Upper lobe of right lung (tissue), 1 donor: Measurements from ENCODE around the gene FBXW8. TPM values are rescaled to one million over a fixed set of nuclear protein-coding genes. Genes with fewer than 3 reads are reported as not detected.

Experiments used
- ATAC-seq: fragments of 200-7000 bp; cut with Tn5 transposase; one replicate; pipeline ENCODE4 v1.9.1; 2020; ENCODE audit warnings: mild to moderate bottlenecking, moderate library complexity
- DNase-seq: peaks from one replicate; pipeline ENCODE4 v3.0.0-alpha.2; 2020
- H3K27ac ChIP-seq: fragments of 200-600 bp; one replicate; pipeline ENCODE4 v1.8.0; 2022
- H3K27me3 ChIP-seq: fragments of 200-600 bp; one replicate; pipeline ENCODE4 v1.8.0; 2022; ENCODE audit warnings: mild to moderate bottlenecking
- H3K36me3 ChIP-seq: fragments of 200-600 bp; one replicate; pipeline ENCODE4 v1.8.0; 2022
- H3K4me1 ChIP-seq: fragments of 200-600 bp; one replicate; pipeline ENCODE4 v1.8.0; 2022
- H3K4me3 ChIP-seq: fragments of 200-600 bp; one replicate; pipeline ENCODE4 v1.8.0; 2022; ENCODE audit warnings: mild to moderate bottlenecking
- H3K9me3 ChIP-seq: fragments of 200-600 bp; one replicate; pipeline ENCODE4 v1.8.0; 2022
- intact Hi-C: fragments of 100-400 bp; cut with DNase I; formaldehyde crosslinking; loops from one replicate; pipeline ENCODE4 v1.11.0; 2022
- total RNA-seq: library from RNA; stranded (reverse); fragmentation: NEBNext Ultra II Directional; extraction: Animal tissue kit (Norgen Biotek cat#: 25700); gene quantifications from one replicate; pipeline ENCODE4 v1.2.1, GENCODE V29; 2021
- TF ChIP-seq, protein P1 (sequence below): fragments of 200-600 bp; IDR thresholded peaks from one replicate; pipeline ENCODE4 v1.8.0; 2022; ENCODE audit warnings: antibody characterized with exemption
- donor health status: DM: no; HTN: yes; CAD: no; lungs with severe emphysema.

The FBXW8 gene
- total RNA-seq, 1 donor from 2014 or later = 16.8 TPM

GRCh38 chr12:116916122-116916521 is 5.4 kb downstream of the FBXW8 start:
- H3K4me1 ChIP-seq = peaks cover 20% of the 10 kb centered on the region
- intact Hi-C loops = no loop called here

GRCh38 chr12:116916714-116917114 is 6.0 kb downstream of the FBXW8 start:
- ATAC-seq (peak; percentile 94), DNase-seq (peak; percentile 76)
- H3K27ac ChIP-seq = no peak overlapping the region
- intact Hi-C loops = no loop called here
- H3K9me3 ChIP-seq = no peaks in the 10 kb centered on the region
- H3K27me3 ChIP-seq = no peaks in the 10 kb centered on the region
- TF ChIP-seq, protein P1, sequence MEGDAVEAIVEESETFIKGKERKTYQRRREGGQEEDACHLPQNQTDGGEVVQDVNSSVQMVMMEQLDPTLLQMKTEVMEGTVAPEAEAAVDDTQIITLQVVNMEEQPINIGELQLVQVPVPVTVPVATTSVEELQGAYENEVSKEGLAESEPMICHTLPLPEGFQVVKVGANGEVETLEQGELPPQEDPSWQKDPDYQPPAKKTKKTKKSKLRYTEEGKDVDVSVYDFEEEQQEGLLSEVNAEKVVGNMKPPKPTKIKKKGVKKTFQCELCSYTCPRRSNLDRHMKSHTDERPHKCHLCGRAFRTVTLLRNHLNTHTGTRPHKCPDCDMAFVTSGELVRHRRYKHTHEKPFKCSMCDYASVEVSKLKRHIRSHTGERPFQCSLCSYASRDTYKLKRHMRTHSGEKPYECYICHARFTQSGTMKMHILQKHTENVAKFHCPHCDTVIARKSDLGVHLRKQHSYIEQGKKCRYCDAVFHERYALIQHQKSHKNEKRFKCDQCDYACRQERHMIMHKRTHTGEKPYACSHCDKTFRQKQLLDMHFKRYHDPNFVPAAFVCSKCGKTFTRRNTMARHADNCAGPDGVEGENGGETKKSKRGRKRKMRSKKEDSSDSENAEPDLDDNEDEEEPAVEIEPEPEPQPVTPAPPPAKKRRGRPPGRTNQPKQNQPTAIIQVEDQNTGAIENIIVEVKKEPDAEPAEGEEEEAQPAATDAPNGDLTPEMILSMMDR = peak; percentile 15
- peaks cover 4% of the 10 kb centered on the region for H3K36me3 ChIP-seq
- H3K4me1 ChIP-seq = peaks cover 17% of the 10 kb centered on the region
- H3K4me3 ChIP-seq = no peak overlapping the region

More at GRCh38 chr12:116916122-116916521, 5.4 kb downstream of the FBXW8 start:
- Histone ChIP-seq H3K27ac (no peak overlapping the region), H3K27me3 (no peaks in the 10 kb centered on the region), H3K9me3 (no peaks in the 10 kb centered on the region), H3K36me3 (peaks cover 4% of the 10 kb centered on the region), H3K4me3 (no peak overlapping the region)
- DNase-seq (no peak), ATAC-seq (no peak)
- TF ChIP-seq, protein P1 = no peak

- TF ChIP-seq, protein P1 = no peak
- no peak overlapping the region for H3K27ac ChIP-seq
- H3K27me3 ChIP-seq = no peaks in the 10 kb centered on the region
- H3K36me3 ChIP-seq = peaks cover 2% of the 10 kb centered on the region
- no peak overlapping the region for H3K4me3 ChIP-seq
- H3K9me3 ChIP-seq = no peaks in the 10 kb centered on the region
- H3K4me1 ChIP-seq = peaks cover 10% of the 10 kb centered on the region
- intact Hi-C loops = no loop called here
- ATAC-seq = no peak
- no peak for DNase-seq
Observed at GRCh38 chr12:116918464-116918863, 7.7 kb downstream of the FBXW8 start.

DNA sequence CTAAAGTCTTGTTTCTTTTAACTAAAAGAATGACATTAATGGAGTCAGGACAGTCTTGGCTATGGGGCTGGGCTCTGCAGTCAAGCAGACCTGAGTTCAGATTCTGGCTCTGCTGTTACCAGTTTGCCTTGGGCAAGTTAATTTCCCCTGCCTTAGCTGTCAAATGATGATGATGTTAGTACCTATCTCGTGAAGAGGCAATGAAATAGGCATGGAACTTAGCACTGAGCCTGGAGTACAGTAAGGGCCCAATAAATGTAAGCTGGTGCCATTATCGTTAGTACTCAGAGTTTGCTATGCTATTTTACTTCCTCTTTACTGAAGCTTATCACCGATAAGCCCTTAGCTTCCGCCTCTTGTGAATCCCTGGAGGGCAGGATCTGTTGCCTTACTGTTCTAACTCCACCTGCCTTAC is 8.5 kb downstream of the FBXW8 start:
- DNase-seq = no peak
- intact Hi-C loops = no loop called here
- H3K4me3 ChIP-seq = no peak overlapping the region
- no peaks in the 10 kb centered on the region for H3K36me3 ChIP-seq
- ATAC-seq = peak; percentile 46
- TF ChIP-seq, protein P1 = no peak
- H3K9me3 ChIP-seq = no peaks in the 10 kb centered on the region
- H3K4me1 ChIP-seq = peaks cover 10% of the 10 kb centered on the region
- no peaks in the 10 kb centered on the region for H3K27me3 ChIP-seq
- no peak overlapping the region for H3K27ac ChIP-seq

DNA sequence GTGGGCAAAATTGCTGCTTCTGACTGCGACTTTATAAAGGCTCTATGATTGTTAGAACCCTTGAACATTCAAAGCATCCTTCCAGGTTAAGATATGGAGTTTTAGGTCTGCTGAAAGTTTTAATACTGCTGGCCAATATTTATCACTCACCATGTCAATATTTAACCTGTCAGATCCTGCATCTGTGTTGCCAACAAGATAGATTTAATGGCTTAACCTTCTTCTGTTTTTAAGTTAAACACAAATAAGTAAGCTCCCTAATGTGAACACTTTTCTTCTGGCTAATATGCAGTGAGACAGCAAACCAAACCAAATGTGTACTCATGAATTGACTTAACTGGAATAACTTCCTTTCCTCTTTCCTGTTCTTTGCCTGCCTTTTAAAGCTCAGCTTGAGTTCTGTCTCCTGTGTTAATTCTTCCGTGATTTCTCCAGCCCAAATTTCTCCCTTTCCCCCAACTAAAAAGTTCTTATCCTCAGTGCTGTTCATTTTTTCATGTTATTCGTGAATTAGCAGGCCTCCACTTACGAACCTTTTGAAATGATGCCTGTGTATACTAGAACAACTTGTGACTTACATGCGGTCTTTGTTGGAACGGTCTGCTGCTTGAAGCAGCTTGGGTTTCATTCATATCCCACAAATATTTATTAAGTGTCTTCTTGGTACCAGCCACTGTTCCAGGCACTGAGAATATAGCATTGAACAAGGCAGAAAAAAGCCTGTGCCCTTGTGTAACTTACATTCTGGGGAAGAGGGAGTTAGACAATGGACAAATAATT is 9.1 kb downstream of the FBXW8 start:
- H3K4me1 ChIP-seq = peaks cover 10% of the 10 kb centered on the region
- peak overlapping the region; percentile 37 for H3K27ac ChIP-seq
- no peaks in the 10 kb centered on the region for H3K9me3 ChIP-seq
- no peak for DNase-seq
- peak; percentile 42 for ATAC-seq
- no peaks in the 10 kb centered on the region for H3K36me3 ChIP-seq
- intact Hi-C loops = no loop called here
- TF ChIP-seq, protein P1 = no peak
- H3K4me3 ChIP-seq = no peak overlapping the region
- H3K27me3 ChIP-seq = no peaks in the 10 kb centered on the region
